Mesenchymal stem cell (in vitro differentiated cells and primary cell): Measurements from ENCODE around the gene NCSTN.

ENCODE experiments used
- DNase-seq: peaks from one replicate; pipeline ENCODE4 v3.0.0-alpha.2; 2013
- H2AFZ ChIP-seq: one replicate; pipeline ENCODE4 v1.6.1; 2013; ENCODE audit warnings: low read depth, mild to moderate bottlenecking, control low read depth, inconsistent platforms, low read length, moderate library complexity
- H2AK5ac ChIP-seq: 2 replicates; pipeline ENCODE4 v1.6.1; 2013; ENCODE audit warnings: low read length, moderate library complexity, mild to moderate bottlenecking, inconsistent platforms; ENCODE audit not compliant: severe bottlenecking
- H2BK120ac ChIP-seq: one replicate; pipeline ENCODE4 v1.6.1; 2013; ENCODE audit warnings: low read depth, mild to moderate bottlenecking, inconsistent platforms, low read length, moderate library complexity
- H2BK12ac ChIP-seq, 2 experiments: one replicate each; pipeline ENCODE4 v1.6.1; 2013; ENCODE audit warnings: inconsistent platforms in 2 of 2, low read length in 2 of 2, mild to moderate bottlenecking in 2 of 2, moderate library complexity in 2 of 2, control low read depth in 1 of 2
- H2BK15ac ChIP-seq: one replicate; pipeline ENCODE4 v1.6.1; 2013; ENCODE audit warnings: mild to moderate bottlenecking, low read depth, inconsistent platforms; ENCODE audit not compliant: poor library complexity, severe bottlenecking
- H2BK5ac ChIP-seq: 2 replicates; pipeline ENCODE4 v1.6.1; 2013; ENCODE audit warnings: low read depth, mild to moderate bottlenecking, low read length, control low read depth, inconsistent platforms; ENCODE audit not compliant: poor library complexity, severe bottlenecking
- H3K14ac ChIP-seq, 2 experiments: one replicate each; pipeline ENCODE4 v1.6.1; 2013; ENCODE audit warnings: inconsistent platforms in 2 of 2, low read length in 2 of 2, control low read depth in 1 of 2, mild to moderate bottlenecking in 1 of 2, moderate library complexity in 1 of 2
- H3K18ac ChIP-seq, 2 experiments: one replicate each; pipeline ENCODE4 v1.6.1; 2013; ENCODE audit warnings: inconsistent platforms in 2 of 2, low read length in 2 of 2, control low read depth in 1 of 2, low read depth in 1 of 2, mild to moderate bottlenecking in 1 of 2
- H3K23ac ChIP-seq, 2 experiments: one replicate each; pipeline ENCODE4 v1.6.1; 2013; ENCODE audit warnings: inconsistent platforms in 2 of 2, low read length in 2 of 2, mild to moderate bottlenecking in 2 of 2, moderate library complexity in 2 of 2, control low read depth in 1 of 2
- H3K27ac ChIP-seq: 2 replicates; pipeline ENCODE4 v1.5.1; 2013; ENCODE audit warnings: mild to moderate bottlenecking, moderate library complexity, low read length, control low read depth, inconsistent platforms; ENCODE audit not compliant: poor library complexity, severe bottlenecking
- H3K27me3 ChIP-seq, 2 experiments: 2 replicates each; pipeline versions ENCODE4 v1.6.1 to v1.7.0; 2013; ENCODE audit warnings: low read length in 2 of 2, mild to moderate bottlenecking in 2 of 2, moderate library complexity in 2 of 2, control low read depth in 1 of 2, inconsistent platforms in 1 of 2; ENCODE audit not compliant: control insufficient read depth in 1 of 2, insufficient read depth in 1 of 2
- H3K36me3 ChIP-seq, 2 experiments: 2 replicates each; pipeline versions ENCODE4 v1.6.1 to v1.7.0; 2013; ENCODE audit warnings: low read length in 2 of 2, control low read depth in 1 of 2, inconsistent platforms in 1 of 2, low read depth in 1 of 2, mild to moderate bottlenecking in 1 of 2; ENCODE audit not compliant: insufficient read depth in 2 of 2, control insufficient read depth in 1 of 2
- H3K4ac ChIP-seq, 2 experiments: one replicate each; pipeline ENCODE4 v1.6.1; 2013; ENCODE audit warnings: inconsistent platforms in 2 of 2, low read length in 2 of 2, mild to moderate bottlenecking in 2 of 2, moderate library complexity in 2 of 2, control low read depth in 1 of 2, low read depth in 1 of 2
- H3K4me1 ChIP-seq: 2 replicates; pipeline ENCODE4 v1.6.1; 2013; ENCODE audit warnings: low read depth, low read length, control low read depth; ENCODE audit not compliant: control insufficient read depth, insufficient read depth
- H3K4me2 ChIP-seq: 2 replicates; pipeline ENCODE4 v1.6.1; 2013; ENCODE audit warnings: low read length, mild to moderate bottlenecking, inconsistent platforms; ENCODE audit not compliant: poor library complexity, severe bottlenecking
- H3K4me3 ChIP-seq, 2 experiments: 2 replicates each; pipeline versions ENCODE4 v1.5.1 to v1.7.0; 2013; ENCODE audit warnings: low read length in 2 of 2, mild to moderate bottlenecking in 2 of 2, control low read depth in 1 of 2, low read depth in 1 of 2; ENCODE audit not compliant: insufficient read depth in 1 of 2
- H3K79me1 ChIP-seq: replicated peaks from 2 replicates; pipeline ENCODE4 v1.6.1; 2013; ENCODE audit warnings: mild to moderate bottlenecking, control low read depth, low read length, inconsistent platforms; ENCODE audit not compliant: poor library complexity, severe bottlenecking
- H3K9ac ChIP-seq: 2 replicates; pipeline ENCODE4 v1.7.0; 2013; ENCODE audit warnings: mild to moderate bottlenecking, low read length, moderate library complexity
- H3K9me3 ChIP-seq: 2 replicates; pipeline ENCODE4 v1.7.0; 2013; ENCODE audit warnings: mild to moderate bottlenecking, low read length; ENCODE audit not compliant: control insufficient read depth
- H4K8ac ChIP-seq: one replicate; pipeline ENCODE4 v1.6.1; 2013; ENCODE audit warnings: inconsistent platforms, mild to moderate bottlenecking, low read length, moderate library complexity
- H4K91ac ChIP-seq: one replicate; pipeline ENCODE4 v1.6.1; 2013; ENCODE audit warnings: mild to moderate bottlenecking, low read length, inconsistent platforms
- WGBS: methylation state at CpG from one replicate; pipeline ENCODE4 v1.1.7; 2013; ENCODE audit warnings: mixed read lengths; 5-methylcytosine and 5-hydroxymethylcytosine counted together

Gene NCSTN

GRCh38 chr1:160397651-160398050 is 54.5 kb downstream of the NCSTN start:
- peaks cover 0 to 76% of the 10 kb centered on the region in 2 experiments for H3K27me3 ChIP-seq
- H3K4me3 ChIP-seq: no peak overlapping the region
- no peak overlapping the region for H2AFZ ChIP-seq
- no peak overlapping the region for H2BK15ac ChIP-seq
- no peak overlapping the region for H3K9ac ChIP-seq
- H3K23ac ChIP-seq: no peak overlapping the region
- H3K18ac ChIP-seq: no peak overlapping the region
- 81% methylated on average over 1 of the region's 1 CpG for WGBS
- no peak overlapping the region for H4K8ac ChIP-seq
- peaks cover 15% of the 10 kb centered on the region for H3K4me1 ChIP-seq
- DNase-seq: no peak
- no peak overlapping the region for H4K91ac ChIP-seq
- H2BK120ac ChIP-seq: no peak overlapping the region
- H3K27ac ChIP-seq: no peak overlapping the region
- H3K4me2 ChIP-seq: no peak overlapping the region
- peaks cover 14% of the 10 kb centered on the region for H3K79me1 ChIP-seq
- H3K4ac ChIP-seq: no peak overlapping the region
- no peak overlapping the region for H2AK5ac ChIP-seq
- H2BK12ac ChIP-seq: no peak overlapping the region
- no peak overlapping the region for H3K14ac ChIP-seq
- no peaks in the 10 kb centered on the region for H3K36me3 ChIP-seq
- no peak overlapping the region for H2BK5ac ChIP-seq
- H3K9me3 ChIP-seq: no peaks in the 10 kb centered on the region

- Histone ChIP-seq H4K8ac (no peak overlapping the region), H3K9me3 (no peaks in the 10 kb centered on the region), H2AK5ac (no peak overlapping the region), H3K79me1 (peaks cover 16% of the 10 kb centered on the region), H2BK120ac (no peak overlapping the region), H3K23ac (no peak overlapping the region), H2BK12ac (no peak overlapping the region), H4K91ac (no peak overlapping the region), H3K4me2 (no peak overlapping the region), H3K18ac (no peak overlapping the region), H3K27me3 (peaks cover 0 to 88% of the 10 kb centered on the region in 2 experiments), H3K14ac (no peak overlapping the region), H2AFZ (no peak overlapping the region), H2BK5ac (no peak overlapping the region), H3K27ac (no peak overlapping the region), H3K4me1 (peaks cover 15% of the 10 kb centered on the region), H2BK15ac (no peak overlapping the region), H3K4ac (no peak overlapping the region), H3K4me3 (no peak overlapping the region), H3K36me3 (no peaks in the 10 kb centered on the region), H3K9ac (no peak overlapping the region)
- no peak for DNase-seq
- 91% methylated on average over 4 of the region's 4 CpGs for WGBS
These were observed 55.6 kb downstream of the NCSTN start for GRCh38 chr1:160398823-160399222.

- Histone ChIP-seq H3K23ac (no peak overlapping the region), H3K36me3 (no peaks in the 10 kb centered on the region), H2AK5ac (peak overlapping the region; percentile 53), H3K79me1 (peaks cover 17% of the 10 kb centered on the region), H2BK120ac (peak overlapping the region; percentile 83), H3K27me3 (peaks cover 0 to 92% of the 10 kb centered on the region in 2 experiments), H3K27ac (no peak overlapping the region), H2BK15ac (peak overlapping the region; percentile 96), H3K4me3 (peak overlapping the region in 1 of 2 experiments; percentile 58), H3K9me3 (no peaks in the 10 kb centered on the region), H3K4me2 (peak overlapping the region; percentile 86), H3K4me1 (peaks cover 19% of the 10 kb centered on the region), H4K91ac (peak overlapping the region; percentile 70), H3K4ac (peak overlapping the region; percentile 76), H2BK12ac (peak overlapping the region in 1 of 2 experiments; percentile 60), H3K14ac (no peak overlapping the region), H3K18ac (peak overlapping the region; percentile 73 to 80), H2BK5ac (peak overlapping the region; percentile 20), H4K8ac (peak overlapping the region; percentile 96), H2AFZ (peak overlapping the region; percentile 83), H3K9ac (peak overlapping the region; percentile 45)
- no peak for DNase-seq
- WGBS: 35% methylated on average over 14 of the region's 17 CpGs
These were observed 56.5 kb downstream of the NCSTN start for GRCh38 chr1:160399544-160400222.

GRCh38 chr1:160400223-160400645 is 57.1 kb downstream of the NCSTN start, which contains the start of gene VANGL2:
Gene VANGL2, plus strand, starts transcription at chr1:160400564. Its CDS starts 15,274 bp downstream, at chr1:160415838.
- peak within 1 kb of the TSS; percentile 76 for H3K4ac ChIP-seq
- peak within 1 kb of the TSS; percentile 96 for H4K8ac ChIP-seq
- peak within 1 kb of the TSS in 1 of 2 experiments; percentile 81 for H3K4me3 ChIP-seq
- no peak within 1 kb of the TSS for H3K27ac ChIP-seq
- H3K14ac ChIP-seq: no peak within 1 kb of the TSS
- peak within 1 kb of the TSS; percentile 83 for H2AFZ ChIP-seq
- peak within 1 kb of the TSS; percentile 53 for H2AK5ac ChIP-seq
- peaks cover 0 to 93% of the 10 kb centered on the region in 2 experiments for H3K27me3 ChIP-seq
- H2BK120ac ChIP-seq: peak within 1 kb of the TSS; percentile 83
- peaks cover 17% of the 10 kb centered on the region for H3K79me1 ChIP-seq
- H2BK12ac ChIP-seq: peak within 1 kb of the TSS in 1 of 2 experiments; percentile 60
- peak within 1 kb of the TSS; percentile 39 for H2BK5ac ChIP-seq
- H3K4me2 ChIP-seq: peak within 1 kb of the TSS; percentile 86
- H3K18ac ChIP-seq: peak within 1 kb of the TSS; percentile 80 to 87
- no peaks in the 10 kb centered on the region for H3K9me3 ChIP-seq
- H3K36me3 ChIP-seq: no peaks in the 10 kb centered on the region
- peak within 1 kb of the TSS; percentile 45 for H3K9ac ChIP-seq
- peaks cover 19% of the 10 kb centered on the region for H3K4me1 ChIP-seq
- no peak within 1 kb of the TSS for H3K23ac ChIP-seq
- H4K91ac ChIP-seq: peak within 1 kb of the TSS; percentile 70
- peak; percentile 75 for DNase-seq
- under 1% methylated on average over 6 of the region's 34 CpGs for WGBS
- peak within 1 kb of the TSS; percentile 96 for H2BK15ac ChIP-seq
